HEK293T (cell line): Measurements from ENCODE around the gene GBE1.

Experiments
- CTCF ChIA-PET: fragments of 350-600 bp; formaldehyde crosslinking; extraction: SDS; loops from one replicate; lab custom pipeline; 2021; ENCODE audit warnings: antibody characterized with exemption, inconsistent platforms; lab: Yijun Ruan, JAX
- POLR2A ChIA-PET: fragments of 350-600 bp; formaldehyde crosslinking; extraction: SDS; loops from one replicate; lab custom pipeline; 2020; ENCODE audit warnings: antibody characterized with exemption, inconsistent platforms; lab: Yijun Ruan, JAX
- DNase-seq: peaks from one replicate; pipeline ENCODE4 v3.0.0; 2012; ENCODE audit warnings: mixed read lengths; ENCODE audit errors: extremely low spot score
- ARNT ChIP-seq: fragments of 450-650 bp; IDR thresholded peaks from 2 replicates; pipeline ENCODE4 v1.6.1; 2017; ENCODE audit warnings: mild to moderate bottlenecking
- BHLHE40 ChIP-seq: fragments of 450-650 bp; IDR thresholded peaks from 2 replicates; pipeline ENCODE4 v1.6.1; 2016; ENCODE audit warnings: mild to moderate bottlenecking, moderate library complexity, borderline replicate concordance
- CTBP1 ChIP-seq: fragments of 450-650 bp; IDR thresholded peaks from 2 replicates; pipeline ENCODE4 v1.6.1; 2016; ENCODE audit warnings: borderline replicate concordance
- ELF4 ChIP-seq: fragments of 450-650 bp; IDR thresholded peaks from 2 replicates; pipeline ENCODE4 v1.6.1; 2017; ENCODE audit warnings: antibody characterized with exemption
- FOXA1 ChIP-seq: fragments of 450-650 bp; IDR thresholded peaks from 2 replicates; pipeline ENCODE4 v1.6.1; 2016; ENCODE audit warnings: mild to moderate bottlenecking
- FOXK2 ChIP-seq: fragments of 450-650 bp; IDR thresholded peaks from 2 replicates; pipeline ENCODE4 v1.6.1; 2016; ENCODE audit warnings: mild to moderate bottlenecking
- FOXM1 ChIP-seq: fragments of 450-650 bp; IDR thresholded peaks from 2 replicates; pipeline ENCODE4 v1.6.1; 2017; ENCODE audit warnings: mild to moderate bottlenecking, borderline replicate concordance
- HDGF ChIP-seq: fragments of 450-650 bp; IDR thresholded peaks from 2 replicates; pipeline ENCODE4 v1.6.1; 2017; ENCODE audit warnings: antibody characterized with exemption, borderline replicate concordance
- L3MBTL2 ChIP-seq: fragments of 450-650 bp; conservative IDR thresholded peaks from 2 replicates; pipeline ENCODE4 v1.6.1; 2016; ENCODE audit warnings: mild to moderate bottlenecking
- LEF1 ChIP-seq: fragments of 450-650 bp; IDR thresholded peaks from 2 replicates; pipeline ENCODE4 v1.6.1; 2017; ENCODE audit warnings: mild to moderate bottlenecking, borderline replicate concordance
- NFRKB ChIP-seq: fragments of 450-650 bp; IDR thresholded peaks from 2 replicates; pipeline ENCODE4 v1.6.1; 2016; ENCODE audit warnings: mild to moderate bottlenecking, moderate library complexity
- SP1 ChIP-seq: fragments of 450-650 bp; IDR thresholded peaks from 2 replicates; pipeline ENCODE4 v1.6.1; 2017
- SUZ12 ChIP-seq: fragments of 450-650 bp; IDR thresholded peaks from 2 replicates; pipeline ENCODE4 v1.6.1; 2016; ENCODE audit warnings: mild to moderate bottlenecking
- TARDBP ChIP-seq: fragments of 450-650 bp; IDR thresholded peaks from 2 replicates; pipeline ENCODE4 v1.6.1; 2016
- ZNF384 ChIP-seq: fragments of 450-650 bp; IDR thresholded peaks from 2 replicates; pipeline ENCODE4 v1.6.1; 2016
- TF ChIP-seq, protein P1 (sequence below): fragments of 450-650 bp; IDR thresholded peaks from 2 replicates; pipeline ENCODE4 v1.6.1; 2016

The GBE1 gene

DNA sequence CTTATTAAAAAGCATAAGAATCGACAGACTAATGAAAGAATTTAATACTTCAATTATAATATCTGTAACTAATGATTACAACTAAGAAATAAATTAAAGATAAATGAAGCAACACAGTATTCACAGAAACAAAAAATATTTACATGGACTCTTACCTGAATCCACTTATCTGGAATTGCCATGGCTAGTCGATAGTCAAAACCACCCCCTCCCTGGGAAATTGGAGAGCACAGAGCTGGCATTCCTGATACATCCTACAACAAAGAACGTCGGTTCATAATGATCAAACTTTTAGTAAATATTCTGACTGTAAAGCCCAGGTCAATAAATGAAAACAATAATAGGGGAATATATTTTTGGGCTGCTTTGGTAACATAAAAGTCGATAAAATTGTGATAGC lies 175.5 kb downstream of the GBE1 start:
- TF ChIP-seq L3MBTL2 (no peak), SP1 (no peak), BHLHE40 (no peak), FOXK2 (no peak), FOXM1 (no peak), ARNT (no peak), NFRKB (no peak), LEF1 (no peak)
- POLR2A ChIA-PET: no interaction called here
- no peak for DNase-seq
- CTCF ChIA-PET: no interaction called here

DNA sequence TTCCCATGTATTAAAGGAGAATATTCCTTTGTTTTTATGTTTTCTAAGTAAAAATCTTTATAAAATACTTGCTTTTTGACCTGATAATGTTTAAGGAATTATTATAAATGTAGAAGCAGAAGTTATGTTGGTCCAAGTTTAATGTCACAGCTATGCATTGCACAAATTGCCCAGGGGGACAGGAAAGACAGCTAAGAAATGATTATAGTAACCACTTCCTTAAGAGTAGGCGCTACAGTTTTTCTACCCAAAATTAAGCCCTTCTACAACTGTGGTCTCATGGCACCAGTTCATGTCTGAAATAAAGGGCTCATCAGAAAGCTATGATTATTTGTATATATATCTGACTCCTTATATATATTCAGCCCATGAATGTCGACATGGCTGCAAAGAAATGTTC lies 176.4 kb downstream of the GBE1 start:
- no peak for TF ChIP-seq HDGF
- no peak for TF ChIP-seq NFRKB
- no peak for TF ChIP-seq LEF1
- TF ChIP-seq CTBP1: no peak
- TF ChIP-seq TARDBP: no peak
- TF ChIP-seq FOXA1: no peak
- DNase-seq: no peak
- ChIA-PET CTCF (no interaction called here), POLR2A (no interaction called here)

DNA sequence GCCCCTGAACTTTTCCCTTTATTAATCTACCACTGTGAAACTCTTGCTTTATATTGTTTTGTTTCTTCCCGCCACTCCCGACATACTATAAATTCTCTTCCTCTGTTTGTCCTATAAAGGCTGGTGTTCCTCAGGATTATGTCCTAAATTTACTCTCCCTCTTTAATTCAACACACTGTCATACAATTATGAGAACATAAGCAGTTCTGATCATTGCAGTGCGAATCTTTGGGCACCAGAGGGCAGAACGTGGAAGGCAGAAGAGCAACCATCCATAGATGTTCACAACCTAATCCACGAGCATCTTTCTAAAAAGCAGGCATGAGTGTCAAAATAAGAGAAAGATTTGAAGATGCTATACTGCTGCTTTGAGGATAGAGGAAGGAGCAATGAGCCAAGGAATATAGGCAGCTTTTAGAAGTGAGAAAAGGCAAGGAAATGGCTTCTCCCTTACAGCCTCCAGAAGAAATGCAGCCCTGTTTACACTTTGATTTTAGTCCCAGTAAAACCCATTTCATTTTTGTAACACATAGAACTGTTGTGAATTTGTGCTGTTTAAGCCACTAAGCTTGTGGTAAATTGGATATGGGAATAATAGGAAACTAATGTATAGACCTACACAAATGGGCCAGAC lies 179.4 kb downstream of the GBE1 start:
- DNase-seq: peak; percentile 31
- CTCF ChIA-PET: interaction anchor here (0.7 kb wide), 1 partner anchor 91 kb away, joined by 4 read pairs; no protein-coding TSS in a partner anchor
- TF ChIP-seq NFRKB: no peak
- TF ChIP-seq ARNT: no peak
- TF ChIP-seq L3MBTL2: no peak
- TF ChIP-seq LEF1: no peak
- no peak for TF ChIP-seq HDGF
- no peak for TF ChIP-seq CTBP1
- no peak for TF ChIP-seq FOXA1
- no peak for TF ChIP-seq SUZ12
- TF ChIP-seq BHLHE40: no peak
- no peak for TF ChIP-seq TARDBP
- no peak for TF ChIP-seq ELF4
- POLR2A ChIA-PET: no interaction called here

DNA sequence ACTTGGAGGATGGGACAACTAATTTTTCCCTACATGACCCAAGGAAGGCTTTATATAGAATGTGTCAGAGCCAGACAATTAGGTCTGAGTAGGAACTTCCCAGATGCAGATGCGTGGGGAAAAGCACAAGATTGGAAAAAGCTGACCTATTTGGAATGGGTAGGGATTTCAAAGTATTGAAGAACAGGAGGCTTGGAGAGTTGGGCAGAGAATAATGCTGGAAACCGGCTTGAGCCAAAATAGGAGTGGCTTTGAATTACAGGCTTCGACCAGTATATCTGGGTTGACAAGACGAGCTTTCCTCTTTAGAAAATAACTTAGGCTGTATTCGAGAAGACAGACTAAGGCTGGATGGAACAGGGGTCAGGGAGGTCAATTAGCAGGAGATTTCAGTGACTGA lies 181.1 kb downstream of the GBE1 start:
- no peak for DNase-seq
- ChIA-PET POLR2A (no interaction called here), CTCF (no interaction called here)
- no peak for TF ChIP-seq FOXA1
- no peak for TF ChIP-seq HDGF
- no peak for TF ChIP-seq FOXK2

DNA sequence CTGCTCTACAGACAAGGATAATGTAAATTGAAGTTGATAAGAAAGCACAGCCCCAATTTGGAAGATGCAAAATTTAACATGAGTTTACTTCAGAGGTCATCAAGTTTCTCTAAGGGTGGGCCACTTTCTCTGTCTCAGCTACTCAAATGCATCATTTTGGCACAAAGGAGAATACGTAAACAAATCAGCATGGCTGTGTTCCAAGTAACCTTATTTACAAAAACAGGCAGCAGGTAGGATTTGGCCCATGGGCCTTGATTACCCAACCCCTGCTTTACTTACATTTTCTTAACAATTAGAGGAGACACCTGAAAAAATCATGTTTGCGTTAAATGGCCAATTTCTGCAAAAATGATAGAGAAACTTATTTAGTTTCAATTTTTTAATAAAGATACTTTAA lies 181.7 kb downstream of the GBE1 start:
- DNase-seq: no peak
- TF ChIP-seq ARNT (no peak), NFRKB (no peak), L3MBTL2 (no peak), LEF1 (no peak), BHLHE40 (no peak), CTBP1 (no peak), FOXK2 (no peak), ZNF384 (no peak), FOXM1 (no peak), SP1 (no peak), SUZ12 (no peak), FOXA1 (no peak), ELF4 (no peak), HDGF (no peak), TARDBP (no peak)
- TF ChIP-seq, protein P1, sequence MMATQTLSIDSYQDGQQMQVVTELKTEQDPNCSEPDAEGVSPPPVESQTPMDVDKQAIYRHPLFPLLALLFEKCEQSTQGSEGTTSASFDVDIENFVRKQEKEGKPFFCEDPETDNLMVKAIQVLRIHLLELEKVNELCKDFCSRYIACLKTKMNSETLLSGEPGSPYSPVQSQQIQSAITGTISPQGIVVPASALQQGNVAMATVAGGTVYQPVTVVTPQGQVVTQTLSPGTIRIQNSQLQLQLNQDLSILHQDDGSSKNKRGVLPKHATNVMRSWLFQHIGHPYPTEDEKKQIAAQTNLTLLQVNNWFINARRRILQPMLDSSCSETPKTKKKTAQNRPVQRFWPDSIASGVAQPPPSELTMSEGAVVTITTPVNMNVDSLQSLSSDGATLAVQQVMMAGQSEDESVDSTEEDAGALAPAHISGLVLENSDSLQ: no peak
- ChIA-PET CTCF (no interaction called here), POLR2A (no interaction called here)

DNA sequence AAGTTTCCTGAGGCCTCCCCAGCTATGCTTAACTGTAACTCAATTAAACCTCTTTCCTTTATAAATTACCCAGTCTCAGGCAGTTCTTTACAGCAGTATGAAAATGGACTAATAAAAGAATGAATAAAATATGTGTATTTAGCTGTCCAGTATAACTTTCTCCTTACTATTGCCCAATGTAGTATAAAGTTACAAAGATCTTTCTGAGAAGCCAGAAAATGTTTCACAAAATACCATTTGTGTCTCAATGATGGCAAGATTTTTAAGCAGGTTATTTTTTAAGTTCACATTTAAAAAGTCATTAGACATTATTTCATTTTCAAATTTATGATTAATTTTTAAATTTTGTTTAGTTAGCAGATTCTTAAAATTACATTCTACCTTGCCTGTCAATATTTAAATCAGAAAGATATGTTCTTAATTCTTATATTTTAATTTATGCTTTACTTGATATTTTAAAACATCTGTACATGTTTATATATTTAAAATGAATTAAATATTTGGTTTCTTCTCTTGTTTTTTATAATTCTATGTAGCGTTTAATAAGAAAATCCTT lies 189.2 kb downstream of the GBE1 start:
- CTCF ChIA-PET: no interaction called here
- POLR2A ChIA-PET: no interaction called here
- no peak for DNase-seq
- TF ChIP-seq BHLHE40 (no peak), ZNF384 (no peak), FOXK2 (no peak), ELF4 (no peak), SP1 (no peak), HDGF (no peak), FOXM1 (no peak), CTBP1 (no peak), LEF1 (no peak), ARNT (no peak), NFRKB (no peak), FOXA1 (no peak), L3MBTL2 (no peak)
- TF ChIP-seq, protein P1: no peak

DNA sequence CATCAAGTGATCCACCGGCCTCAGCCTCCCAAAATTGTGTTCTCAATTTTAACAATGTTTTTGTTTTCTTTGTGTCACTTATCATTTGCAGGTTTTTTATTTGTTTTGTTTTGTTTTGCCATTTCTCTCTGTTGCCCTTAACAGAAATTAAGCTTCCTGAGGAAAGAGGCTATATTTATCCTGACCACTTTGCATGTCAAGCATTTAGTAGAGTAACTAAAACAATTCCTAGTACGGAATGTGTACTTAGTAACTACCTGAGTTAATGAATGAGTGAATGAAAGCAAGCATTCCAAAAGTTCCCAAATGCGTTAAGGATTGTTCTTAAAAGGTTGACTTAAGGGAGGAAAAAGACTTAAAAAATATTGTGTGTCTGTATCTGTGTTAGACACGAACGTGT lies 193.1 kb downstream of the GBE1 start:
- ChIA-PET POLR2A (no interaction called here), CTCF (no interaction called here)

More for the DNA sequence above, 193.1 kb downstream of the GBE1 start:
- DNase-seq: no peak
- no peak for TF ChIP-seq FOXM1
- TF ChIP-seq, protein P1: no peak
